ENCODE data around the gene CDH13.

Gene CDH13

DNA sequence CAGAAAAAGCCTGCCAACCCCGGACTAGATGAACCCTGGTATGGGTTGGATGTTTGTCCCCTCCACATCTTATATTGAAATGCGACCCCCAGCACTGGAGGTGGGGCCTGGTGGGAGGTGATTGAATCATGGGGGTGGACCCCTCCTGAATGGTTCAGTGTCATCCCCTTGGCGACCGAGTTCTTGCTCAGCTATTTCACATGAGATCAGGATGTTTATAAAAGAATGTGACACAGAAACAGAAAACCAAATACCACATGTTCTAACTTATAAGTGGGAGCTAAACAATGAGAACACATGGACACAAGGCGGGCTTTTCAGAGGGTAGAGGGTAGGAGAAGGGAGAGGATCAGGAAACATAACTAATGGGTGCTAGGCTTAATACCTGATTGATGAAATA is 605.0 kb downstream of the CDH13 start:
- in situ Hi-C loops (cut with HindIII; ENCODE audit: low sequenced_read_pairs): no loop called here
- H3K4me3 ChIP-seq (ENCODE audit: low read depth, low read length): no peak overlapping the region
- TF ChIP-seq, protein P1, sequence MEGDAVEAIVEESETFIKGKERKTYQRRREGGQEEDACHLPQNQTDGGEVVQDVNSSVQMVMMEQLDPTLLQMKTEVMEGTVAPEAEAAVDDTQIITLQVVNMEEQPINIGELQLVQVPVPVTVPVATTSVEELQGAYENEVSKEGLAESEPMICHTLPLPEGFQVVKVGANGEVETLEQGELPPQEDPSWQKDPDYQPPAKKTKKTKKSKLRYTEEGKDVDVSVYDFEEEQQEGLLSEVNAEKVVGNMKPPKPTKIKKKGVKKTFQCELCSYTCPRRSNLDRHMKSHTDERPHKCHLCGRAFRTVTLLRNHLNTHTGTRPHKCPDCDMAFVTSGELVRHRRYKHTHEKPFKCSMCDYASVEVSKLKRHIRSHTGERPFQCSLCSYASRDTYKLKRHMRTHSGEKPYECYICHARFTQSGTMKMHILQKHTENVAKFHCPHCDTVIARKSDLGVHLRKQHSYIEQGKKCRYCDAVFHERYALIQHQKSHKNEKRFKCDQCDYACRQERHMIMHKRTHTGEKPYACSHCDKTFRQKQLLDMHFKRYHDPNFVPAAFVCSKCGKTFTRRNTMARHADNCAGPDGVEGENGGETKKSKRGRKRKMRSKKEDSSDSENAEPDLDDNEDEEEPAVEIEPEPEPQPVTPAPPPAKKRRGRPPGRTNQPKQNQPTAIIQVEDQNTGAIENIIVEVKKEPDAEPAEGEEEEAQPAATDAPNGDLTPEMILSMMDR (IDR thresholded peaks at IDR 0.05; ENCODE audit: low read depth, low read length, missing control alignments): no peak
- no peak for DNase-seq (ENCODE audit: low read depth)

DNA sequence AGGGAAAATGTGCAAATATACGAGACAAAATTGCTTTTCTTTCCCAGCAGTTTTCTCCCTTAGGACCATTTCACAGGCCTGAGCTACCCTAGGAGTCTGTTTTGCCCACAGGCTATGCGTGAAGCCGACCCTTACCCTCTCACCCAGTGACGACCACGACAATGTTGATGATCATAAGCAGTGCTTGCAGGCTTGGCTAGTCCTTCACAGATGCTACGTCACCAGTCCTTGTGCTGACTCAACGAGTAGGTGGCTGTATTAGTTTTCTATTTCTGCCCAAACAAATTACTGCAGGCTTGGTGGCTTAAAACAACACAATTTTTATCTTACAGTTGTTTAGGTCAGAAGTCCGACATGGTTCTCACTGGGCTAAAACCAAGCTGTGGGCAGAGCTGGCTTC is 606.4 kb downstream of the CDH13 start:
- DNase-seq (ENCODE audit: low read depth): no peak
- in situ Hi-C loops (cut with HindIII; ENCODE audit: low sequenced_read_pairs): no loop called here
- TF ChIP-seq, protein P1 (IDR thresholded peaks at IDR 0.05; ENCODE audit: low read depth, low read length, missing control alignments): no peak
- H3K4me3 ChIP-seq (ENCODE audit: low read depth, low read length): no peak overlapping the region

DNA sequence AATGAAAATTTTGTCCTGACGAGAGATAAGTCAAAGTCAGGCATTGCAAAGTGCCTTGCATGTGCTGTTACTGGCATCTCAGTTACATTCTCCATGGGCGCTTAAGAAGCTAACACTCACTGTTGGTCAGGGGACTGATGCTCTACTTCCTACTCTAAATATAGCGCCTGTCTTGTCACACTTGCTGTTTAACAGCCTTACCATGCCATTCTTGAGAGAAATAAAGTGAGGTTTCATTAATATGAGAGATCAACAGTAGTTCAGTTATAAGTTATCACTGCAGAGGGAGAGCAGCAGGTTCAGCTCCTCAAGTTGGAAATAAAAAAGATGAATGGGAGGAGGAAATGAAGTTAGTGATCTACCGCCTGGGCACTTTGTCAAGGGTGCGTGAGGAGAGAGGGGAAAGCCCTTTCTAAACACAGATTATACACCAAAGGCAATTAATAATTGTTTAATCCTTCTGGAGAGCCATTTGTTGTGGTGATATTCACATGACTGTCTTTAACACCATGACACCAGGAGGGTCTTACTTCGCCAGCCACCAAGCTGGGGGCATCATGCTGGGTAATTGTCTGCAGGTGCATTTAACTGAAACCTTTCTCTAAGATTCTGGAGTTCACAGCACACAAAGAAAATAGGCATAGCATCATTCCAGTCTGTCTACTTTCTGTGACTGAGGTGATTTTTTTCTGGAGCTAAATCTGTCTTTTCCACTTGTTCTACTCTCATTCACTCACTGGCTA is 612.4 kb downstream of the CDH13 start:
- H3K4me3 ChIP-seq (ENCODE audit: low read depth, low read length): no peak overlapping the region
- TF ChIP-seq, protein P1 (IDR thresholded peaks at IDR 0.05; ENCODE audit: low read depth, low read length, missing control alignments): no peak
- in situ Hi-C loops (cut with HindIII; ENCODE audit: low sequenced_read_pairs): no loop called here
- no peak for DNase-seq (ENCODE audit: low read depth)

DNA sequence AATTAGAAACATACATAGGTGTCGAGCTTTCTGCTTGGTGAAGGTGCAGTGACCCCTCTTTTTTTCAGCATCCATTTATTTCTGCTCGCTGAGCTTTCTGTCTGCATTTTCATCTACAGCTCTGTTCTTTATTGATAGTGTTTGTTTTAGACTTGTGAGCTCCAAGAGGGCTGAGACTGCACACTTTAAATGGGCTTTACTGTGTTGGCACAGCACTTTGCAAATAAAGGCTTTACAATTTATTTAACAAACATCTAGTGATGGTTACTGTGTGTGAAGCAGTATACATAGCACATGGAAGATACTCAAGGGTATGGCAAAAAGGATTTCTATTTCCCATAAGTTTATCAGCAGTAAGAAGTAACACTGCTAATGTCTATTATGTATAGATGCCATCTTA is 617.3 kb downstream of the CDH13 start:
- in situ Hi-C loops (cut with HindIII; ENCODE audit: low sequenced_read_pairs): no loop called here
- no peak for DNase-seq (ENCODE audit: low read depth)
- H3K4me3 ChIP-seq (ENCODE audit: low read depth, low read length): no peak overlapping the region
- TF ChIP-seq, protein P1 (IDR thresholded peaks at IDR 0.05; ENCODE audit: low read depth, low read length, missing control alignments): no peak

DNA sequence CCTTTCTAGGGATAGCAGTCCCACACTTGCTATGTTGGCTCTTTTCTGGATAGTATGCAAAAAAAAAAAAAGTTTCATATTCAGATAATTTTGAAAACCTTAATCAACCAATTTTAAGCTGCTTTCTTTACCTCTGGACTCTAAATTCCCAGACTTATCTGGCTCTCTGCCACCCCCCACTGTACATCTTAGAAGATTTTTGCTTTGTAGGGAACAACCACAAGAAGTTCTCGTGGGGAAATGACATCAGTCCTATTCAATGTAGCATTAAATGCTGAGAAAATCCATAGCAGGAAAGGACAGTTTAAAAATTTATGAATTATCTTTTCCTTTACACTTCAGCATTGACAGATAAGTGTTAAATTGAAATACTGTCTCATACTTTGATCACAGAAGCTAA is 618.3 kb downstream of the CDH13 start:
- TF ChIP-seq, protein P1 (IDR thresholded peaks at IDR 0.05; ENCODE audit: low read depth, low read length, missing control alignments): no peak
- in situ Hi-C loops (cut with HindIII; ENCODE audit: low sequenced_read_pairs): no loop called here
- peak; percentile 53 for DNase-seq (ENCODE audit: low read depth)
- H3K4me3 ChIP-seq (ENCODE audit: low read depth, low read length): no peak overlapping the region

DNA sequence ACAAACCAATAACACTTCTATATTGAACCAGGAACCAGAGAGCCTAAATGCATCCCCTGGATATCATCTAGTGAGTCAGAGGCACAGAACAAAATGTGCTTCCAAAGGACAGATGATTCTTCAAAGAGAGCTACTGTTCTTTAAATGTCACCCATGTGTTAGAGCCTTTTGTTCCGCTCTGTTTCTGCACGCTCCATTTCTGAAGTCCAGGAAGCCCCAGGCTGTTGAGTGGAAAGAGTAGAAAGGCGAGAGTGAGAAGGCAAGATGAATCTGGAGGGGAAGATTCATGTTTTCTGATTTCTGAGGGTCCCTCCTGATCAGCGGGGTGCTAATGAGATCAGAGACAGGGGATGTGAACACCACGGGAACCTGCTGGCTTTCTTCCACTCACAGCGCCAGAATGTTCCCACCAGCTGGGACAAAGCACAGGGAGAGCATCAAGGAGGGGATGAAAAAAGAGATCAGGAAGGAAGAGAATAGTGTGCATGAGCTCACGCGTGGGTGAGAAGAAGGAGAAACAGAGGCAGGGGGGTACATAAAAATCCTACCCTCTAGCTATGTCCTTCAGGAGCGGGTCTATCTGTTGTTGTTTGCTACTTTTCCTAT is 621.1 kb downstream of the CDH13 start:
- TF ChIP-seq, protein P1 (IDR thresholded peaks at IDR 0.05; ENCODE audit: low read depth, low read length, missing control alignments): no peak
- no peak overlapping the region for H3K4me3 ChIP-seq (ENCODE audit: low read depth, low read length)
- DNase-seq (ENCODE audit: low read depth): no peak
- in situ Hi-C loops (cut with HindIII; ENCODE audit: low sequenced_read_pairs): no loop called here
